ENCODE measurements around the gene LAMTOR5. TPM values are rescaled to one million over a fixed set of nuclear protein-coding genes. Genes with fewer than 3 reads are reported as not detected.

LAMTOR5 gene
- total and polyA plus RNA-seq, 2 of the 13 experiments (the other 11 are each of a cell fraction or from before 2014, with no cell fraction given) = 96.7 to 400 TPM

- ChIA-PET POLR2A (interaction anchor here (1.3 kb wide), 1 partner anchor 10 kb away, joined by 3 read pairs; no protein-coding TSS in a partner anchor), CTCF (ENCODE audit: low intra/inter-chr PET ratio, low total read pairs) (no interaction called here)
- BruUV-seq (replicated peaks) = no TSS peak
- no peaks in the 10 kb centered on the region for H3K9me3 ChIP-seq (ENCODE audit: low read length)
- H3K4me2 ChIP-seq (ENCODE audit: low read depth, low read length) = no peak overlapping the region
- H3K27me3 ChIP-seq (ENCODE audit: control insufficient read depth in 1 of 2, insufficient read depth in 2 of 2, low read length in 2 of 2) = no peaks in the 10 kb centered on the region; a peak in 1 of 5 replicates
- in situ Hi-C loops (cut with HindIII; ENCODE audit: extremely low pct_ligation_motif_present, low pct_unique_long_range_greater_than_20kb) = no loop called here
- no peak overlapping the region for H3K4me3 ChIP-seq (replicated peaks in 1 of 3; ENCODE audit: insufficient read depth in 1 of 3, low read depth in 2 of 3, low read length in 3 of 3)
- peaks cover 24% of the 10 kb centered on the region for H3K4me1 ChIP-seq (ENCODE audit: insufficient read depth, low read length)
- H4K20me1 ChIP-seq (ENCODE audit: insufficient read depth, low read length) = no peaks in the 10 kb centered on the region
- H3K79me2 ChIP-seq (ENCODE audit: insufficient read depth, low read length) = peaks cover 21% of the 10 kb centered on the region
- no peak for TF ChIP-seq ELF1 (CRISPR knock-in tag; IDR thresholded peaks at IDR 0.05)
- TF ChIP-seq CEBPB (IDR thresholded peaks at IDR 0.05; ENCODE audit: borderline replicate concordance, low read depth, low read length) = no peak
- no peak for TF ChIP-seq ZNF737 (CRISPR knock-in tag; IDR thresholded peaks at IDR 0.05; ENCODE audit: borderline replicate concordance)
- no peak for TF ChIP-seq RAD51 (IDR thresholded peaks at IDR 0.05; ENCODE audit: borderline replicate concordance)
- no peak for TF ChIP-seq HHEX (CRISPR knock-in tag; IDR thresholded peaks at IDR 0.05)
- no peak for TF ChIP-seq ZFP41 (CRISPR knock-in tag; IDR thresholded peaks at IDR 0.05; ENCODE audit: borderline replicate concordance)
- H3K9ac ChIP-seq (ENCODE audit: insufficient read depth, low read depth, low read length) = no peak overlapping the region
- DNase-seq (ENCODE audit: low spot score) (no peak), FAIRE-seq (no peak), ATAC-seq (no peak)
- H3K27ac ChIP-seq (ENCODE audit: extremely low read length, insufficient read depth, low read length) = no peak overlapping the region
- no peak overlapping the region for H2AFZ ChIP-seq (ENCODE audit: low read length)
- H3K36me3 ChIP-seq (replicated peaks in 1 of 2; ENCODE audit: control insufficient read depth in 1 of 2, insufficient read depth in 2 of 2, low read length in 2 of 2) = peaks cover 6 to 41% of the 10 kb centered on the region in 2 experiments; a peak in 4 of 5 replicates
- intact Hi-C loops (cut with micrococcal nuclease; ENCODE audit: unreplicated experiment) = no loop called here
- 97% methylated on average over 4 of the region's 4 CpGs for WGBS (ENCODE audit: low lambda C conversion rate)
These were observed 3.1 kb downstream of the LAMTOR5 start for GRCh38 chr1:110404401-110404800.

- no peak for DNase-seq (ENCODE audit: low spot score)
- no peak for ATAC-seq
- Histone ChIP-seq H3K79me2 (ENCODE audit: insufficient read depth, low read length) (peaks cover 21% of the 10 kb centered on the region), H3K9me3 (ENCODE audit: low read length) (no peaks in the 10 kb centered on the region), H2AFZ (ENCODE audit: low read length) (no peak overlapping the region), H3K4me2 (ENCODE audit: low read depth, low read length) (no peak overlapping the region), H4K20me1 (ENCODE audit: insufficient read depth, low read length) (no peaks in the 10 kb centered on the region), H3K36me3 (replicated peaks in 1 of 2; ENCODE audit: control insufficient read depth in 1 of 2, insufficient read depth in 2 of 2, low read length in 2 of 2) (peaks cover 6 to 41% of the 10 kb centered on the region in 2 experiments; a peak in 4 of 5 replicates), H3K27ac (ENCODE audit: extremely low read length, insufficient read depth, low read length) (no peak overlapping the region), H3K4me3 (replicated peaks in 1 of 3; ENCODE audit: insufficient read depth in 1 of 3, low read depth in 2 of 3, low read length in 3 of 3) (no peak overlapping the region), H3K27me3 (ENCODE audit: control insufficient read depth in 1 of 2, insufficient read depth in 2 of 2, low read length in 2 of 2) (no peaks in the 10 kb centered on the region; a peak in 1 of 5 replicates), H3K4me1 (ENCODE audit: insufficient read depth, low read length) (peaks cover 20% of the 10 kb centered on the region), H3K9ac (ENCODE audit: insufficient read depth, low read depth, low read length) (no peak overlapping the region)
- BruUV-seq (replicated peaks) = no TSS peak
- ChIA-PET CTCF (ENCODE audit: low intra/inter-chr PET ratio, low total read pairs) (no interaction called here), POLR2A (no interaction called here)
- intact Hi-C loops (cut with micrococcal nuclease; ENCODE audit: unreplicated experiment) = no loop called here
- 98% methylated on average over 5 of the region's 5 CpGs for WGBS (ENCODE audit: low lambda C conversion rate)
- in situ Hi-C loops (cut with HindIII; ENCODE audit: extremely low pct_ligation_motif_present, low pct_unique_long_range_greater_than_20kb) = no loop called here
- FAIRE-seq = no peak
- TF ChIP-seq ZNF691 (CRISPR knock-in tag; IDR thresholded peaks at IDR 0.05; ENCODE audit: borderline replicate concordance, low read depth) (no peak), FOXK2 (IDR thresholded peaks at IDR 0.05) (no peak), SSRP1 (CRISPR knock-in tag; IDR thresholded peaks at IDR 0.05) (no peak), PHF5A (CRISPR knock-in tag; IDR thresholded peaks at IDR 0.05; ENCODE audit: low read depth, unreplicated experiment) (no peak), CCDC6 (CRISPR knock-in tag; IDR thresholded peaks at IDR 0.05) (no peak), TRIM22 (IDR thresholded peaks at IDR 0.05) (no peak), KAT8 (CRISPR knock-in tag; IDR thresholded peaks at IDR 0.05) (no peak), MYC (CRISPR knock-in tag; IDR thresholded peaks at IDR 0.05; ENCODE audit: borderline replicate concordance) (no peak), ZNF747 (CRISPR knock-in tag; IDR thresholded peaks at IDR 0.05; ENCODE audit: borderline replicate concordance) (no peak), PHF20 (CRISPR knock-in tag; IDR thresholded peaks at IDR 0.05) (no peak), ATF1 (CRISPR knock-in tag; IDR thresholded peaks at IDR 0.05) (no peak), GFI1 (CRISPR knock-in tag; IDR thresholded peaks at IDR 0.05; ENCODE audit: borderline replicate concordance) (no peak), ZNF75D (CRISPR knock-in tag; IDR thresholded peaks at IDR 0.05; ENCODE audit: borderline replicate concordance) (no peak), CENPT (CRISPR knock-in tag; IDR thresholded peaks at IDR 0.05; ENCODE audit: low read depth) (no peak), ZNF326 (CRISPR knock-in tag; IDR thresholded peaks at IDR 0.05; ENCODE audit: borderline replicate concordance) (no peak)
These were observed 3.7 kb downstream of the LAMTOR5 start for GRCh38 chr1:110403805-110404204.

Measured in HepG2 (cell line).